HG03196 (cell line): ENCODE results near the gene BTBD7.

Experiments used
- ATAC-seq: cut with Tn5 transposase; IDR thresholded peaks from one replicate; pipeline ENCODE4 v1.9.1; 2021; ENCODE audit not compliant: unreplicated experiment

The BTBD7 gene

GRCh38 chr14:93331002-93331727 lies 1.7 kb downstream of the BTBD7 start:
- no peak for ATAC-seq

- no peak for ATAC-seq
These were observed 2.2 kb downstream of the BTBD7 start for GRCh38 chr14:93330609-93331000.

- no peak for ATAC-seq
These were observed 2.7 kb downstream of the BTBD7 start for GRCh38 chr14:93329965-93330608.

GRCh38 chr14:93328546-93328945 lies 4.3 kb downstream of the BTBD7 start:
- ATAC-seq, result no peak

- ATAC-seq, result no peak
These were observed 6.6 kb downstream of the BTBD7 start for GRCh38 chr14:93326196-93326595.

- ATAC-seq, result no peak
These were observed 9.1 kb downstream of the BTBD7 start for GRCh38 chr14:93323600-93324174.

GRCh38 chr14:93322929-93323599 lies 9.8 kb downstream of the BTBD7 start:
- ATAC-seq, result no peak

- no peak for ATAC-seq
These were observed 12.3 kb downstream of the BTBD7 start for GRCh38 chr14:93320489-93320888.

GRCh38 chr14:93319958-93320357 lies 12.9 kb downstream of the BTBD7 start:
- ATAC-seq, result no peak

- no peak for ATAC-seq
These were observed 13.3 kb downstream of the BTBD7 start for GRCh38 chr14:93319494-93319893.

GRCh38 chr14:93318927-93319326 lies 13.9 kb downstream of the BTBD7 start:
- no peak for ATAC-seq

- no peak for ATAC-seq
These were observed 14.7 kb downstream of the BTBD7 start for GRCh38 chr14:93317875-93318807.

GRCh38 chr14:93317210-93317874 lies 15.5 kb downstream of the BTBD7 start:
- no peak for ATAC-seq

- ATAC-seq, result no peak
These were observed 16.1 kb downstream of the BTBD7 start for GRCh38 chr14:93316716-93317115.

- no peak for ATAC-seq
These were observed 17.3 kb downstream of the BTBD7 start for GRCh38 chr14:93315575-93315974.

- ATAC-seq, result no peak
These were observed 21.8 kb downstream of the BTBD7 start for GRCh38 chr14:93311082-93311481.

GRCh38 chr14:93309427-93309966 lies 23.3 kb downstream of the BTBD7 start:
- no peak for ATAC-seq

- ATAC-seq, result no peak
These were observed 24.0 kb downstream of the BTBD7 start for GRCh38 chr14:93308686-93309345.

GRCh38 chr14:93306812-93307211 lies 26.0 kb downstream of the BTBD7 start:
- no peak for ATAC-seq
